Suprapubic skin (tissue), 4 donors: ENCODE data around the gene MCOLN2.

ENCODE experiments used
- EP300 ChIP-seq: sonication (generic); formaldehyde crosslinking; IDR thresholded peaks from one replicate; pipeline ENCODE4 v1.6.1; 2017; ENCODE audit warnings: antibody characterized with exemption
- POLR2A ChIP-seq, 2 donors: fragments of 450-650 bp; IDR thresholded peaks; one replicate each; pipeline ENCODE4 v1.6.1; 2017; ENCODE audit warnings: antibody characterized with exemption in 2 of 2, mild to moderate bottlenecking in 2 of 2, moderate library complexity in 2 of 2
- POLR2AphosphoS5 ChIP-seq, 3 donors: sonication (generic); formaldehyde crosslinking; IDR thresholded peaks; one replicate each; pipeline ENCODE4 v1.6.1; 2017; ENCODE audit warnings: antibody characterized with exemption in 3 of 3
- TF ChIP-seq, protein P1 (sequence below), 2 donors: fragments of 200-600 bp in 1 of 2; fragments of 450-650 bp in 1 of 2; sonication (generic) in 1 of 2; IDR thresholded peaks; one replicate each; pipeline ENCODE4 v1.5.1; 2016 to 2019; ENCODE audit warnings: antibody characterized with exemption in 2 of 2, mild to moderate bottlenecking in 1 of 2, moderate library complexity in 1 of 2

DNA sequence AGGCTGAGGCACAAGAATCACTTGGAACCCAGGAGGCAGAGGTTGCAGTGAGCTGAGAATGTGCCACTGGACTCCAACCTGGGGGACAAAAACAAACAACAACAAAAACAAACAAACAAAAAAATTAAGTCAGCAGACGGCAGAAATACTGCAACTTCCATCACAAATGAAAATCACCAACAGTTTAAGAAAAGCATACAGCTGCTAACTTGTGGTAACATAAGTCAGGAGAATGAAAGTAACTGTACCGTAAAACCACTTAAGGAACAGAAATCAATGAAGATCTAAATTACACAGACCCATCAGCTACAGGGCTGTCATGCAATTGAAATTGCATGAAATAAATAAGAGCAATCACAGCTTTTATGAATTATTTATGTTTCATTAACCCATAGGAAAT lies 25.0 kb downstream of the MCOLN2 start:
- TF ChIP-seq EP300 (no peak), POLR2A (IDR thresholded peaks at IDR 0.05) (no peak), POLR2AphosphoS5 (IDR thresholded peaks at IDR 0.05) (no peak)
- TF ChIP-seq, protein P1, sequence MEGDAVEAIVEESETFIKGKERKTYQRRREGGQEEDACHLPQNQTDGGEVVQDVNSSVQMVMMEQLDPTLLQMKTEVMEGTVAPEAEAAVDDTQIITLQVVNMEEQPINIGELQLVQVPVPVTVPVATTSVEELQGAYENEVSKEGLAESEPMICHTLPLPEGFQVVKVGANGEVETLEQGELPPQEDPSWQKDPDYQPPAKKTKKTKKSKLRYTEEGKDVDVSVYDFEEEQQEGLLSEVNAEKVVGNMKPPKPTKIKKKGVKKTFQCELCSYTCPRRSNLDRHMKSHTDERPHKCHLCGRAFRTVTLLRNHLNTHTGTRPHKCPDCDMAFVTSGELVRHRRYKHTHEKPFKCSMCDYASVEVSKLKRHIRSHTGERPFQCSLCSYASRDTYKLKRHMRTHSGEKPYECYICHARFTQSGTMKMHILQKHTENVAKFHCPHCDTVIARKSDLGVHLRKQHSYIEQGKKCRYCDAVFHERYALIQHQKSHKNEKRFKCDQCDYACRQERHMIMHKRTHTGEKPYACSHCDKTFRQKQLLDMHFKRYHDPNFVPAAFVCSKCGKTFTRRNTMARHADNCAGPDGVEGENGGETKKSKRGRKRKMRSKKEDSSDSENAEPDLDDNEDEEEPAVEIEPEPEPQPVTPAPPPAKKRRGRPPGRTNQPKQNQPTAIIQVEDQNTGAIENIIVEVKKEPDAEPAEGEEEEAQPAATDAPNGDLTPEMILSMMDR (IDR thresholded peaks at IDR 0.05) = no peak
